Ammon's horn (tissue), 1 donor: Measurements from ENCODE around the gene BFSP2.
"Not testable (repeated sequence)": the region's sequence is repeated elsewhere in the genome, so short reads cannot be mapped to it uniquely, and the experiment has no call there.

ENCODE experiments used
- DNase-seq: peaks from one replicate; pipeline ENCODE4 v3.0.0-alpha.2; 2016; ENCODE audit warnings: low spot score

The BFSP2 gene

GRCh38 chr3:133520286-133520685 is 120.4 kb downstream of the BFSP2 start:
- DNase-seq: no peak

- not testable (repeated sequence) for DNase-seq
Measured at GRCh38 chr3:133520938-133521337, 121.1 kb downstream of the BFSP2 start.

- no peak for DNase-seq
Measured at GRCh38 chr3:133521946-133522345, 122.1 kb downstream of the BFSP2 start.

- DNase-seq: not testable (repeated sequence)
Measured at GRCh38 chr3:133523758-133524157, 123.9 kb downstream of the BFSP2 start.
